Caki2 (cell line): ENCODE data around the gene TTC13. TPM values are rescaled to one million over a fixed set of nuclear protein-coding genes. Genes with fewer than 3 reads are reported as not detected.

ENCODE experiments used
- DNase-seq: peaks from one replicate; pipeline ENCODE4 v3.0.0-alpha.2; 2015; ENCODE audit warnings: low read depth
- in situ Hi-C: cut with HindIII; loops from 2 replicates; pipeline ENCODE4 v1.10.0; 2016; ENCODE audit warnings: low sequenced_read_pairs, low pct_unique_long_range_greater_than_20kb, mixed read lengths
- total RNA-seq: library from RNA; depleted of rRNA; stranded (reverse); fragments of >200 nt; shearing (Covaris generic); gene quantifications from 2 replicates; pipeline ENCODE4 v1.2.3, GENCODE V29; 2014; ENCODE audit warnings: low replicate concordance

Gene TTC13
- total RNA-seq, 1 experiment from 2014 or later: 7.6 TPM

- in situ Hi-C loops: no loop called here
- DNase-seq: no peak
Observed at GRCh38 chr1:230895452-230895851, 83.2 kb downstream of the TTC13 start.

DNA sequence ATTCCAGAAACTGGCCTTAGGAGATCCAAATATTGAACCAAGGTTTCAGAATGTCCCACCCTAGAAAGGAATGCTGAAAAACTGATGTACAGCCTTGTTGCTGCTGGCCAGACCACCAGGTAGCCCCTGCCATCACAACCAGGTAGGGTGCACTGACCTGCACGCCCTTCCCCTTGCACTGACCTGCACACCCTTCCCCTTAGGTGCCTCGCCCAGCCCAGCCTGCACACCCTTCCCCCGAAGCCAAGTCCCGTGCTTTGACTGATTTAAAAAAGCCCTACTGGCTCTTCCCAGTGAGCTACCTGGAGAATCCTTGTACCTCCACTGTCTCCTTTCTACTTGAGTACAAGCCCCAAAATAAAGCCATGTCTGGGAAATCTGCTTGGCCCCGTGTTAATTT, 84.0 kb downstream of the TTC13 start:
- in situ Hi-C loops: no loop called here
- DNase-seq: no peak

- no peak for DNase-seq
Observed at GRCh38 chr1:230894032-230894431, 84.6 kb downstream of the TTC13 start.

DNA sequence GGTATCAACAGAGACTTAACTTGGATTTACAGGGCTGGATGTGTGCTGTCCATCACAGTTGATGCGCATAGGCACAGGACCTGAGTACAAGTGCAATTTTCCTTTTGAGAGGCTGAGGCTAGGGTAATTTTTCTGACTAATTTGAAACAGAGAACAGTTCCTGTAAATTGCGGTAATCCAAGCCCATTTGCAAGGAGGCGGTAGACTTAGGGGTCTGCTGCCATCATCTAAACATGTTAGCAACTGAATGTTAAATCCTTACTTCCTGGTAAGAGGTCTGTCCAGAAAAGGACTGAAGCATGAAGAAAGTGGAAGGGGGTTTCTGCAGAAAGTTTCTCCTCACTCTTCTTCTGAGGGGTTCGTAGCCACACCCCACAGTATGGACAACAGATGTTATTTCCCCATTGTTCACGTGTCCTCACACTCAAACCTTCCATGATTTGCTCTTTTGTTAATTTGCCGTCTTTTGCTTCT, 86.6 kb downstream of the TTC13 start:
- in situ Hi-C loops: no loop called here
- no peak for DNase-seq

More at GRCh38 chr1:230894032-230894431, 84.6 kb downstream of the TTC13 start:
- in situ Hi-C loops: no loop called here

DNA sequence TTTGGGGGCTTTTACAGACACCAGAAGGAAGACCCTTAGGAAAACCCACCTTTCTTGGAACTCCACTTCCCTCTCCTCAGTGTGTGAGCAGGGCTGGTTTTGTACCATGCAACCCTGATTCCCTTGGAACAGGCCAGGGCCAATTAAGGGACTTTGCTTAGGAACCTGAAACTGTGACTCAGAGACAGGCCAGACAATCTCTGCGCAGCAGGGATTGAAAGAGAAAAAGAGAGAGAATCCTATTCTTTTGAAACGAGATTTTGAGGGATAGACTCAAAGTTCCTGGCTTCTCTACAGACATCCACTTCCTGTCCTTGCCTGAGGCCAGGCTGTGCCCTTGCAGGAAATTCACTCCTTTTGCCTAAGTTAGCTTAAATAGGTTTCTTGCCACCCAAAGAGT, 87.2 kb downstream of the TTC13 start:
- no peak for DNase-seq
- in situ Hi-C loops: no loop called here

GRCh38 chr1:230884646-230885045, 94.0 kb downstream of the TTC13 start:
- no peak for DNase-seq
- in situ Hi-C loops: no loop called here

DNA sequence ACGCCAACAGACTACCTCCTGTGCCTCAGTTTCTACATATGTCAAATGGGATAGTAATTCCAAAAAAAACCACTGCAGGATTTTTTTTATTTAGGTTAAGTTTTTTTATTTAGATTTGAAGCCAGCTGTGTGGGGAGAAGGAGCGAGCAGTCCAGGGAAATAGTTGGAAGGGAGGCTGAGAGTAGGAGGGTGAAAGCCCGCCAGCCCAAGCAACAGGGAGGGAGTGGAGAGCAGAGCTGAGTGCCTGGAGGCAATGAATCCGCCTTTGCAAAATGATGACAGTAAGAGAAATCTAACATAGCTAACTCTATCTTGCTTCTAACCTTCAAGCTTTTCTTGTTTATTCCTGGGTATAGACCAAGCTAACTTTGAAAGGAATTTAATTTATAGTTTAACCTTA, 94.7 kb downstream of the TTC13 start:
- in situ Hi-C loops: no loop called here
- DNase-seq: no peak

GRCh38 chr1:230879778-230880177, 98.9 kb downstream of the TTC13 start:
- no peak for DNase-seq
- in situ Hi-C loops: no loop called here

DNA sequence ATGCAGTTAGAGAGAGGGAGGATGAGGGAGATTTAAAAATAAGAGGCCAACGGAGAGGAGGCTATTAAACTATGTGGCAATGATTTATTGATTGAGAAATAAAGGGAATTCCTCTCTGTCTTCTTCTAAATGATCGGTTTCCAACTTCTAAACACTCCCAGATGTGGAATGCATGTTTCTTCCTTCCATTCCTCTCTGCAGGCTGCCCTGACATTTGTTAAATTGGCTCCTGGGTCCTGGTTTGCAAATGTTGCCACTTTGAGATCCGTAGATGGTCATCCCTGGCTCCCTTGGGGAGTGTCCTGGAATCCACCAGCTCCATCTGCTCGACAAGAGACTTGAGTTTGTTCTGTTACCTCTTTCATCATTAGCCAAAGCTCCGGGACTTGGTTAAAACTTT, 100.1 kb downstream of the TTC13 start:
- DNase-seq: no peak
- in situ Hi-C loops: no loop called here

DNA sequence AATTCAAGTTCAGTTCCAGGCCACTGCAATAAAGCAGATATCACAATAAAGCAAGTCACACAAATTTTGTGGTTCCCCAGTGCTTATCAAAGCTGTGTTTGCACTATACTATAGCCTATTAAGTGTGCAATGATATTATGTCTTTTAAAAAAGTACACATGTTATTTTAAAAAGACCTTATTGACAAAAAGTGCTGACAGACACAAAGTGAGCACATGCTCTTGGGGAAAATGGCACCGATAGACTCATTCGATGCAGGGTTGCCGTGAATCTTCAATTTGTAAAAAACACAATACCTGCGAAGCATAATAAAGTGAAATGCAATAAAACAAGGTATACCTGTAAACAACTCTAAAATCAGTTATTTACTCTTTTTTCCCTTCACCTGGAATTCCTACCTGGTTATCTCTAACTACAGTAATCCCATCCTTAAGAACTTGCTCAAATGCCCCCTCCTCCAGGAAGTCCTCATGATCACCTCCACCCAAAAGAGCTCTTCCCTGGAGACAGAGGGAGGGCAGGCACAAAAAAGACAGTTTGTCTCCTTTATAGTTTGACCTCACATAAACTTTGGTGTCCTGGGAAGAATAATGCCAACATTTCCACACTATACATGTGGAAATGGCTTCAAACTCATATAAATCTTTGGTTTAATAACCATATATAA, 100.6 kb downstream of the TTC13 start:
- no peak for DNase-seq
- in situ Hi-C loops: no loop called here

- in situ Hi-C loops: no loop called here
Observed at GRCh38 chr1:230877146-230877923, 101.3 kb downstream of the TTC13 start.

DNA sequence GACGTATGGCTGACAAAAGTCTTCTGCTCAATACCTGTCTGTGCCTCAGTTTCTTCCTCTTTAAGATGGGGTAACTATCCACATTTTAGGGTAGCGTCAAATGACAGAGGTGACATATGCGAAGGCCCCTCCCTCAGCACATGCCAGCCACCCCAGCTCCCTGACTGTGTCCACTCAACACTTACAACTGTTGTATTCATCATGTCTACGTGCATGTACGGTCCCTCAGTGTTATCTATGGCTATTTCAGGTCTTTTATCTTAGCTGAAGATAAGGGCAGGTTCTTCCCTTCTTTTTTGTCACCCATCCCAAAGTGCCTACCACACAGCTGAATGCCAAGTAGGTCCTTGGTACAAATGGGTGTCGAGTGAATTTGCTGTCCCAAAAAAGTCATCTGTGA, 102.0 kb downstream of the TTC13 start:
- in situ Hi-C loops: no loop called here
- no peak for DNase-seq

More at GRCh38 chr1:230877146-230877923, 101.3 kb downstream of the TTC13 start:
- DNase-seq: no peak

DNA sequence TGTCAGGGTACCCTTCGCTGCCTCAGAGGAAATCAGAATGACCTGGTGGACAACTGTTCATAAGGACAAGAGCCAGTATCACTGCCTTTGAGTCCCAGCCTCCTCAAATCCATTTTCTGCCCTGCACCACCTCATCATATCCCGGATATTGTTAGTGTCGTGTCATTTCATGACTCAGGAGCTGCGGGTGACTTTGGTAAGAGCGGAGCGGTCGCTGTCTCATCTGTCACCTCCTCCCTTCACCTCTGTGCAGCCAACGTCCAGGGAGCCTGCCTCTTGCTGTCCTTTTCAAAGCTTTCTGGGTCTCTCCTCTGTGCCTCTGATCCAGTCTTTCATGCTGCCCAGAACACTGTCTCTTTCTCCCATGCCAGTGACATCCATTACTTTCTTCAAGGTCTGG, 103.3 kb downstream of the TTC13 start:
- no peak for DNase-seq
- in situ Hi-C loops: no loop called here

DNA sequence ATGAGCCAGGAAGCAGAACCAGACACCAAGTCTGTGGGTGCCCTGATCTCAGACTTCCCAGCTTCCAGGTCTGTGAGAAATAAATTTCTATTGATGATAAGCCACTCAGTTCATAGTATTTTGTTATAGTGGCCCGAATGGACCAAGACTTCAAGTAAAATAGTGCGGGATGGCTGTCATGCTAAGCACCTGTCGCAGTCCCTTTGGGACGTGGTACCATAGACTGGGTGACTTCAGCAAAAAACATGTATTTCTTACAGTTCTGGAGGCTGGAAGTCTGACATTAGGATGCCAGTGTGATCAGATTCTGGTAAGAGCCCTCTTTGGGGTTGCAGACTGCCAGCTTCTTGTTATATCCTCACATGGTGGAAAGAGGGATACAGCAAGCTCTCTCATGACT, 107.7 kb downstream of the TTC13 start:
- in situ Hi-C loops: no loop called here
- DNase-seq: no peak

DNA sequence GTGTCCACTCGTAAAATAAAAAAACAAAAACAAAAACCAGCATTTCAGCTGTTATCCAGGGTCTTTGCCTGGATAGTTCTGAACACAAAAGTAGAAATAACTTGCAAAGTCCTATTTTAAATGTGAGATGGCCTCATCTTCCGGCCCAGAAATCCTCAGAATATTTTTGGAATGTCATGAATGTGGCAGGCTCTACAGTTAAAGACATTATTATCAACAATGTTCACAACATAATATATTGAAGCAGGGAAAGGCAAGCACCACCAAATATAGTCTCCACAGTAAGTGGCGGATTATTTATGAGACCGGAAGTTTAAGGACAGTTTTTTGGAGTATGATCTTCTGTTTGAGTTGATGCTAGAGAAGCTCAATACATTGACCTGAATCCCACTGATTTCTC, 109.2 kb downstream of the TTC13 start:
- in situ Hi-C loops: no loop called here
- DNase-seq: no peak

DNA sequence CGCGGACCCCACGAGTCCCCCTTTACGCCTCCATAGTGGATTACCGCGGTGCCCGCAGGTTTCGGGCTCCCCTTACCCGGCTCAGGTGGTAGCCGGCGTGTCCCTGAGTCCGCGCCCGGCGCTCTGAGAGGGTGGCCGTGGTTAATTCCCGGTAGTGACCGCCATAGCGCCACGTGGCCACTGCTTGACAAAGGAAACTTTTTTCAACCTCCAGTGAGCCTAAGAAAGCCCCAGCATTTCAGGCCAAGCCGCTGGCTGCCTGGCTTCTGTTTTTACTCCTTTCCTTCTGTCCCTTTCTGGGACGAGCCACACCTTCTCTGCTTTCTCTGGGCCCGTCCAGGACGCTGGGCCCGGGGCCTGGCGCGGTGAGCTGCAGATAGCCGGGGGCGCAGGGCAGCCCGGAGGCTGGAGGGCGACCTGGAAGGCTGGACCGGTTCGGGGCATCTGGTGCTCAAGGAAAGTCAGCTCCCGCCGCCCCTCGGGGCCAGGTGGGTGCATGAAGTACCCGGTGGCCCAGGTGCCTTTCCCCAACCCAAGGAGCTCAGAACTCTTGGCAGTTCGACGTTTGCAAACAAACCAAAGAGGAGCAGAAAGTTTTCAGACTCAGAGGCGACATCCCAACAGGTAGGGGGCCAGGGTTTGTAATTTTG, 109.8 kb downstream of the TTC13 start:
- peak; percentile 56 for DNase-seq
- in situ Hi-C loops: no loop called here

DNA sequence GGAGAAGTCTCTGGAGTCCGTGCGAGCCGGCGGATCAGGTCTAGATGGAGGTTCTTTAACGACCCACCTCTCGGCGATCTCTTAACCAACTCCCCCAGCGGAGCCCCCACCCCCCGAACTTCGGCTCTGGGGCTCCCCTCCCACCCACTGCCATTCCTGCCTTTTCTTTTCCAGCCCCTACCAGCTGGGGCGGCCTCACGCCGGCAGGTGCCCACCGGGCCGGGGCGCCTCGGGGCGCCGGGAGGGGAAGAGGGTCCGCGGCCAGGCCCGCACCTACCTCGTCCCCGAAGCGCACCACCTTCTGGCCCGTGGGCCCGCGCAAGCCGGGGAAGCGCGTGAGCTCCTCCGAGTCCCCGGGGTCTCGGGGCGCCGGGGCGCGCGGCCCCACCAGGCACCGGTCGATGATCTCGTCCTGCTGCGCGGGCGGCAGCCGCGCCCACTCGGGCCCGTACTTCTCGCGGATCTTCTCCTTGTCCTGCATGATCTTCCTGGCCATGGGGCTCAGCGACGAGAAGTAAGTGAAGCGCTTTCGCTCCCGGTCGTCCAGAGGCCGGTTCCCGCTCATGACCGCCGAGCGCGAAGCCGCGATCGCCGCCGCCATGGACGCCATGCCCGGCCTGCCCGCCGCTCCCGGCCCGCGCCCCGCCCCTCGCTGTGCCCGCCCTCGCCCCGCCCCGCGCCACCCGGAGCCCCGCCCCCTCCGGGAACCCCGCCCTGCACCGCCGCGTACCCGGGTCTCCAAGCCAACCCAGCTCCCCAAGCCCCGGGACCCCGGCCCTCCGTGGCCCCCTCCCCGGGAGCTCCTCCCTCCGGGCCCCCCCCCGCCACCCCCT, 110.5 kb downstream of the TTC13 start, which contains the start of gene C1orf198:
Gene C1orf198, minus strand, starts transcription at position 619 of the 833 bp plus-strand sequence. Its CDS starts 9 bp downstream, at position 610.
- in situ Hi-C loops: no loop called here
- peak; percentile 53 for DNase-seq
